Adipocyte (in vitro differentiated cells): ENCODE data around the gene ZNRD2.

Experiments used
- DNase-seq: peaks from one replicate; pipeline ENCODE4 v3.0.0-alpha.2; 2015; ENCODE audit warnings: low read depth
- H3K27me3 ChIP-seq: replicated peaks from 2 replicates; pipeline ENCODE4 v1.7.0; 2013; ENCODE audit warnings: mild to moderate bottlenecking, low read length, moderate library complexity; ENCODE audit not compliant: control insufficient read depth, insufficient read depth
- H3K36me3 ChIP-seq: 2 replicates; pipeline ENCODE4 v1.7.0; 2013; ENCODE audit warnings: low read length, mild to moderate bottlenecking, moderate library complexity; ENCODE audit not compliant: control insufficient read depth, insufficient read depth, severe bottlenecking
- H3K4me1 ChIP-seq: 2 replicates; pipeline ENCODE4 v1.7.0; 2013; ENCODE audit warnings: mild to moderate bottlenecking, low read length, moderate library complexity; ENCODE audit not compliant: control insufficient read depth, insufficient read depth
- H3K4me3 ChIP-seq: 2 replicates; pipeline ENCODE4 v1.7.0; 2013; ENCODE audit warnings: mild to moderate bottlenecking, low read length, moderate library complexity
- H3K9ac ChIP-seq: 2 replicates; pipeline ENCODE4 v1.7.0; 2013; ENCODE audit warnings: mild to moderate bottlenecking, low read length, moderate library complexity
- H3K9me3 ChIP-seq: 2 replicates; pipeline ENCODE4 v1.7.0; 2013; ENCODE audit warnings: mild to moderate bottlenecking, low read length, moderate library complexity; ENCODE audit not compliant: control insufficient read depth

The ZNRD2 gene

DNA sequence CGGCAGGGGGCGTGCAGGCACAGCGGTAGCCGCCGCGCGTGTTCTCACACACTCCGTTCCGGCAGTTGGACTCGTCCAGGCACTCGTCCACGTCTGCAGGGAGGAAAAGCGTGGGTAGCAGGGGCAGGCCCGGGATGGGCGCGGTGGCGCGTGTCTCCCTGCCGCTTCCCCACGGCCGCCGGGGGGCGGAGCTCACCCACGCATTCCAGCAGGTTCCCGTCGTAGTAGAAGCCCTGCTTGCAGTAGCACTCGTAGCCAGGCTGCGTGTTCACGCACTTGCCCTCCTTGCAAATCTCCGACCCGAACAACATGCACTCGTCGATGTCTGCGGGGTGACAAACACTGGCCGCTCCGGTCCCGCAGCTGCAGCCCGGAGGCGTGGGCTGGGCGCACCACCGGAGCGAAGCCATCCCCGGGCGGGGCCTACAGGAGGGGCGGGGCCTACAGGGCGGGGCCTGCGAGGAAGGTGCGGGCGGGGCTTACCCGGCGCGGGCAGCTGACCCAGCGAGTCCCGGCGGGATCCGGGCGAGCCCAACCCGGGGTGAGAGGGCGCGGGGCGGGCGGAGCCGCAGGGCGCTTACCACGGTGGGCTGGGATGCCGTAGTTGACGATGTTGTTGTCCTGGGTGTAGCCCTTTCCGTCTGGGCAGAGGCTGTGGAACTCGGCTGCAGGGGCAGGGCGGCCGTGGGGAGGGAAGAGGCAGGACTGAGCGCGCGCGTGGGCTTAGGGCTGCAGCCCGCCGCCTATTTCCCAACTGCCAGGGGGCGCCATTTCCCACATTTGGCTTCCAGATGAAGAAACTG, 29.8 kb upstream of the ZNRD2 start:
- DNase-seq = peak; percentile 95
- peak overlapping the region; percentile 80 for H3K4me3 ChIP-seq
- H3K36me3 ChIP-seq = peaks cover 34% of the 10 kb centered on the region
- H3K9me3 ChIP-seq = no peaks in the 10 kb centered on the region
- peak overlapping the region; percentile 84 for H3K9ac ChIP-seq
- peaks cover 12% of the 10 kb centered on the region for H3K4me1 ChIP-seq
- H3K27me3 ChIP-seq = no peaks in the 10 kb centered on the region

DNA sequence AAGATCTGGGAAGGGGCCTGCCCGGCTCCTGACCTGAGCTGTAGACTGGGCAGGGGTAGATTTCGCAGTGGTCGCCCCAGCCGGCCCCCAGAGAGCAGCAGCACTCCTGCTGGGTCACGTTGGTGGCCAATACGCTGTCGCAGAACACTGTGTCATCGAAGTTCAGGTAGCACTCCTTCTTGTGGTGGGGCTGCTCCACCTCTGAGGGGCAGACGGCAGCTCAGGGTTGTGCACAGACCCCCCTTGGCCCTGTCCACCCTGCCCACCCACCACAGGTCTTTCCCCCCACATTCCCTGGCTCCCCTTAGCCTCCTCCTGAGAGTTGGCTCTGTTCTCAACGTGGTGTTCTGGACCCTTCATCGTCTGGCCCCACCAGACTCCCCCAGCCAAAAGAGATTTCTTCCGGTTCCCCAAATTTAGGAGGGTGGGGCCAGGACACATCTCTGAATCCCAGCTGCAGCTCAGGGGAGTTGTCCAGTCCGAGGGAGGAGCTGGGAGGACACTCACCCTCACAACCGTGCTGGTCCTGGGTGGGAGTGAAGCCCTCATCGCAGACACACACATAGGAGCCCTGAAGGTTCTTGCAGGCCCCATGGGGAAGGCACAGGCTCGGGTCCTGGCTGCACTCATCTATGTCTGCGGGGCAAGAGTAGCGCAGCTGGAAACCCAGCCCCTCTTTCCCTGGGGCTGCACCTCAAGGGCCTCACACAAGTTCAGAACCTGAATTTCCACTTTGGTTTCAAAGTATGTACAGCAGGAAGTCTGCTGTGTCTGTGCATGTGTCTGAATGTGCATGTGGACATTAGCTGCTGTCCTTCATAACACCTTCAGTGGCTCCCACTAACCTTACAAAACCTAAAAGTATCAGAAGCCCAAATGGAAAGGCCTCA, 28.9 kb upstream of the ZNRD2 start:
- Histone ChIP-seq H3K9me3 (no peaks in the 10 kb centered on the region), H3K36me3 (peaks cover 26% of the 10 kb centered on the region), H3K27me3 (no peaks in the 10 kb centered on the region), H3K4me1 (peaks cover 12% of the 10 kb centered on the region), H3K9ac (peak overlapping the region; percentile 84), H3K4me3 (peak overlapping the region; percentile 80)
- no peak for DNase-seq

DNA sequence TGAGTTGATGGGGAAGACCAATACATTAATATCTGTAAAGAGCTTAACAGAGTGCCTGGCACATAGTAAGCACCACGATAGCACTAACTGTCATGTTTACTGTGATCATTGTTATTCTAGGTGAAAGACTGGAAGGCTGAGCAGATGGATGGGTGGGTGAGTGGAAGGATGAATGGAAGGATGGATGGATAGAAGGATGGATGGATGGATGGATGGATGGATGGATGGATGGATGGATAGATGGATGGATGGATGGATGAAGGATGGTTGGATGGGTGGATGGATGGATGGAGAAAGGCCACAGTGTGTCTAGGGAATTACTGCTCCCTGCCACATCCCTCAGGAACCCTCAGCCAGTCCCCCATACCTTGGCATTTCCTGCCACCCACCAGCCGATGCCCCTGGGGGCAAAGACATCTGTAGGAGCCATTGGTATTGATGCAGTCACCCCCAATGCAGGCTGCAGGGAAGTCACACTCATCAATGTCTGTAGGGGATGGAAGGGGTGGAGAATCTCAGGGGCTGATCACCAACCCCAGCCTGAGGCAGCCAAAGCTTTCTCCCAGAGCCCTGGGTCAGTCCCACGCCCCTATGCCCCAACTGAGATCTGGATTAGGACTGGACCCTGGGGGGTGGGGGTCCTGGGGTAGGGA, 27.4 kb upstream of the ZNRD2 start:
- no peaks in the 10 kb centered on the region for H3K27me3 ChIP-seq
- DNase-seq = no peak

DNA sequence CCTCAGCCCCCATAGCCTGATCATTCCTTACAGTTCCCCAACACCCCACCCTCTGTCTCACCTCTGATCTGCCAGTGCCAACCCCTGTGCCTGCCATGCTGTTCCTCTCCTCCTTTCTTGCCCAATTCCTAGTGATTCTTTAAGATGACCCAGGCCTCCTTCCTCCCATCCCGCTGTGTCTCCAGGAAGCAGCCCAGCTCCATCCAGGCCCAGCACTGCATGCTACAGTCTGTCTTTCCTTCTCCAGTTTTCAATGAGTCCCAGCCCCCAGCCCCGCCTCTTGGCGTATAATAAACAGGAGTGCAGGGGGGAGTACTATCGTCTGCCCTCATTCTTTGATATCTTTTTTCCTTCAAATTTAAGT, 24.4 kb upstream of the ZNRD2 start:
- no peak for DNase-seq
- H3K36me3 ChIP-seq = peaks cover 11% of the 10 kb centered on the region
- no peaks in the 10 kb centered on the region for H3K9me3 ChIP-seq
- no peak overlapping the region for H3K9ac ChIP-seq
- peaks cover 7% of the 10 kb centered on the region for H3K4me1 ChIP-seq
- H3K4me3 ChIP-seq = no peak overlapping the region
- H3K27me3 ChIP-seq = no peaks in the 10 kb centered on the region

More for the DNA sequence above, 27.4 kb upstream of the ZNRD2 start:
- H3K9me3 ChIP-seq = no peaks in the 10 kb centered on the region
- H3K4me1 ChIP-seq = peaks cover 12% of the 10 kb centered on the region
- H3K4me3 ChIP-seq = no peak overlapping the region
- no peak overlapping the region for H3K9ac ChIP-seq
- H3K36me3 ChIP-seq = peaks cover 12% of the 10 kb centered on the region

DNA sequence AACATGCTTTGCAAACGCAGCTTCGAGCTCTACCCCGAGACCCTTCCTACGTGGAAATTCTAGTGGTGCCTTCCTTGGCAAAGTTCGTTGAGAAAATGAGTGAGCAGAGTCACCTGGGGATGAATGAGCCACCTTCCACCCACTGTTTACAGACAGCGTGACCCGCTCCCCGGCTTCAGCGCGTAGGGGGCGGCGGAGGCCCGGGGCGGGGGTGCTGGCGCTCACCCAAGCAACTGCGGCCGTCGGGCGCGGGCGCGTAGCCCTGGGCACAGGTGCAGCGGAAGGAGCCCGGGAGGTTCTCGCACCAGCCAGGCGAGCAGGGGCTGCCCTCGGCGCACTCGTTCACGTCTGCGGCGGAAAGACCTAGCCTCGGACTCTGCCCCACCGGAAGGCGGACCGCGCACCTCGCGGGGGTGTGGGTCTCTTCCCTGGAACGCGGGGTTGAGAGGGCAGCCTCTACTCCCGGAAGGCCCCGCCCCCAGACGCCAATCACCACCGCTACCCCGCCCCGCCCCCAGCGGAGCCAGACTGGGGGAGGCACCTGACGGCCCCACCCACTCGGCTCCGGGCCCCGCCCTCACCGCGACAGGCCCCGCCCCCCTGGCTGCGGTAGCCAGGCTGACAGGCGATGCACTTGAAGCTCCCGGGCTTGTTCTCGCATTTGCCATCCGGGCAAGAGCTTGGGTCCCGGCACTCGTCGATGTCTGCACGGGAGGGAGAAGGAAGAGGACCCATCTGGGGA, 23.9 kb upstream of the ZNRD2 start:
- H3K27me3 ChIP-seq = no peaks in the 10 kb centered on the region

DNA sequence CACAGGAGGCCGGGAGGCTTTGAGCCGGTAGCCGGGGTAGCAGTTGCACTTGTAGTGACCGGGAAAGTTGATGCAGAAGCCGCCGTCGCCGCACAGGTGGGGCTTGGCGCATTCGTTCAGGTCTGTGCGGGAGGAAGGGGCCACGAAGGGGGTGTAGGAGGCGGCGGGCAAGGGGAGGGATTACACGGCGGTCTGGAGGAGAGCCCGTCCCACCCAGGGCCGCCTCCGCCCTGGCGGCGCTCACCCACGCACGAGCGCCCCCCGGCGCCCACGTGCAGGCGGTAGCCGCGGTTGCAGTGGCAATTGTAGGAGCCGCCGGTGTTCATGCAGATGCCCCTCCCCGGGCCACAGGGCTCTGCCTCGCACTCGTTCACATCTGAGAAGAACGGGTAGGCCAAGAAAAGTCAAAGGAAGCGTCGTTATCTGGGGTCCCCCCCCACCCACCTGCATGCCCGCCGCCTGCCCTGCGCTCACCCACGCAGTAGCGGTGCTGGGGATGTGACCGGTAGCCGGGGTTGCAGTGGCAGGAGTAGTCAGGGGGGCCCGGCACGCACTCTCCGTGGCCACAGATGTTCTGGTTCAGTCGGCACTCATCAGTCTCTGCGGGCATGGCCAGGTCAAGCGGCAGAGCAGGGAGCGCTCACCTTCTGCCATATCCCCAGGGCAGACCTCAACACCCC, 22.7 kb upstream of the ZNRD2 start:
- no peak for DNase-seq
- no peak overlapping the region for H3K4me3 ChIP-seq
- no peak overlapping the region for H3K9ac ChIP-seq
- H3K9me3 ChIP-seq = no peaks in the 10 kb centered on the region
- H3K27me3 ChIP-seq = no peaks in the 10 kb centered on the region
- no peaks in the 10 kb centered on the region for H3K4me1 ChIP-seq
- H3K36me3 ChIP-seq = peaks cover 20% of the 10 kb centered on the region

More for the DNA sequence above, 23.9 kb upstream of the ZNRD2 start:
- no peak overlapping the region for H3K4me3 ChIP-seq
- H3K36me3 ChIP-seq = peaks cover 12% of the 10 kb centered on the region
- no peak overlapping the region for H3K9ac ChIP-seq
- H3K9me3 ChIP-seq = no peaks in the 10 kb centered on the region
- DNase-seq = no peak
- peaks cover 2% of the 10 kb centered on the region for H3K4me1 ChIP-seq

DNA sequence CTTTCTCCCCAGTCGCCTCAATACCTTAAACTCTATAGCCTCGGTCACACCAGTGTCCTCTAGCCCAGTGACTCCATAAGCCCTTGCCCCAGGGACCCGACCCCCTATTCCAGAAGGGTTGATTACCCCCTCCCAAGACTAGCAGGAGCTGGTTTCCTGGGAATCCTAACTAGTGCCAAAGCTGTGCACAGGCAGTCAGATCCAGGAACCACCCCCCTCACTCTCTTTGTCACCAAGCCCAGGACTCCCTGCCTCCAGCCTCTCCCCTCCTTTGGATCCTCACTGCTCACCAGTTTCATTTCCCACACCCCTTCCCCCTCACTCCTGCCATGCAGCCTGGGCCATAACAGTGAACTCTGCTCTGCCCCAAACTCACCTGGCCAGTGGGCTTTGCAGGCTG, 21.9 kb upstream of the ZNRD2 start:
- Histone ChIP-seq H3K27me3 (no peaks in the 10 kb centered on the region), H3K9ac (no peak overlapping the region), H3K4me3 (no peak overlapping the region), H3K4me1 (no peaks in the 10 kb centered on the region), H3K9me3 (no peaks in the 10 kb centered on the region), H3K36me3 (peaks cover 17% of the 10 kb centered on the region)
- no peak for DNase-seq

DNA sequence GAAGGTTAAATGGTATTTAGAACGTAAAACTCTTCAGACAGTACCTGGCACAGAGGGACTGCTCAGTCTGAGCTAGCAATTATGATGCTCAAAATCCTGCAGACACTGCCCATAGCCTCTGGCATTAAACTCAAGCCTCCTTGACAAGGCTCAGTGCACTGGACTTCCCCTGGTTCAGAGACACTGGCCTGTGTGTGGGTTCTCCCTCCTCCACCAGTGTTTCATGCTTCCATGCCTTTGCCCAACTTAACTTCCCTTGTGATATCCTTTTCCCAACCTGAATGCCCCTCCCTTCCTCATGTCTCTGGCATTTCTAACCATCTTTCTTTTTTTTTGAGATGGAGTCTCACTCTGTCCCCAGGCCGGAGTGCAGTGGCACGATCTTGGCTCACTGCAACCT, 21.2 kb upstream of the ZNRD2 start:
- no peaks in the 10 kb centered on the region for H3K4me1 ChIP-seq
- H3K9me3 ChIP-seq = no peaks in the 10 kb centered on the region
- peaks cover 17% of the 10 kb centered on the region for H3K36me3 ChIP-seq
- no peak for DNase-seq
- H3K27me3 ChIP-seq = no peaks in the 10 kb centered on the region
- no peak overlapping the region for H3K4me3 ChIP-seq
- no peak overlapping the region for H3K9ac ChIP-seq

DNA sequence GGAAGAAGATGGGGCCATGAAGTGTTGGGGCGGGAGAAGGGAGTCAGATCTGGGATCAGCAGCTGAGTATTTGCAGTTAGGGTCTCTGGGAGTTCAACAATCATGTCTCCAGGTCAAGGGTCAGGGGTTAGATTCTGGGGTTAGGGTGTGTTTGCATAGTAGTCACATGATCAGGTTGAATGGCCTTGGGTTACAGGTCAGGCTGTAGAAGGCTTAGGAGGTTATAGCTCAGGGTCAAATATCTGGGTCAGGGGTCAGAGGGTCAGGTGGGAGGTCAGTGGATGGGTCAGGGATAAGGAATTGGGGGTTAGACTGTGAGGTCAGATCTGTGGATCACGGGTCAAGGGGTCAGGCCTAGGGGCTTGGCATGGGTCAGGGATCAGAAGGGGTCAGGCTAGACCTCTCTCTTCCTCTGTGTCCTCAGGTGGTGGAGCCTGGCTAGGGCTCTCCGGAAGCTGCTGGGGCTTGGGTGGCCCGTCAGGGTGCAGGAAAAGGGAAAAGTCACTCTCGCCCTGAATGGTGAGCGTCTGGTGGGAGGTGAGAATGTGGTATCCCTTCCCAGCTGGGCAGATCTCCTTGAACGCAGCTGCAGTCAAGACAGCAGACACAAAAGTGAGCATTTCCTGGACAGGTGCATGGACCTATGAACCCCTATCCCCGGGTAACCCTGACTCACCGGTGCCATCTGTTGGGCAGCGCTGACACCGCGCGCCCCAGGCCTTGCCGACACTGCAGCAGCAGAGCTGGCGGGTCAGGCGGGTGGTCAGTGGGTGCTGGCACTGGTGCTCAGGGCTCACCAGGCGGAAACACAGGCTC, 18.5 kb upstream of the ZNRD2 start:
- peak; percentile 52 for DNase-seq
- H3K4me1 ChIP-seq = peaks cover 15% of the 10 kb centered on the region
- no peak overlapping the region for H3K9ac ChIP-seq
- peaks cover 17% of the 10 kb centered on the region for H3K36me3 ChIP-seq
- H3K27me3 ChIP-seq = no peaks in the 10 kb centered on the region
- H3K9me3 ChIP-seq = no peaks in the 10 kb centered on the region
- no peak overlapping the region for H3K4me3 ChIP-seq
